Measurements from ENCODE around the gene CGB5. TPM values are rescaled to one million over a fixed set of nuclear protein-coding genes. Genes with fewer than 3 reads are reported as not detected.

CGB5 gene
- total and polyA plus RNA-seq, 9 of the 15 experiments (the other 6 are each of a cell fraction or from before 2014, with no cell fraction given), result not detected

DNA sequence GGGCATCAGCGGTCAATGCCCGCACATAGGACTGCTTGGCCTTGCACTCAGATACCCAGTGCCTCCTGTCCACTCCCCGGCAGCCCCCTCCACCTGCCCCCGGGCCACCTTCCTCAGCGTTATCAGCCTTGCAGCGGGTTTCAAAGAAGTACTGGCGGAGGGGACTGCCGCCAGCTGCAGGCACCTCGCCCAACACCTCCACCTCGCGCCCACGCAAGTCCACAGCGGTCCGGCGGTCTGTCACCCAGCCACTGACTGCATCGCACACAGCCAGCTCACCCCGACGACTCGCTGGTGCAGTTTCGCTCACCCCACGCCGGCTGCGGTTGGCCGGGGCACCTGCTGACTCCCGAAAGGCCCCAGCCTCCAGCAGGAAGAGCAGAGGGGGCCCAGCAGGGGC, 17.8 kb downstream of the CGB5 start:
- peaks cover 4% of the 10 kb centered on the region; the same call in 1 of the 2 replicates for H4K20me1 ChIP-seq (replicated peaks; ENCODE audit: control insufficient read depth, insufficient read depth, low read length)
- intact Hi-C loops (cut with micrococcal nuclease), result no loop called here
- ATAC-seq, result no peak
- H3K4me2 ChIP-seq (ENCODE audit: insufficient read depth, low read length), result no peak overlapping the region
- ChIA-PET CTCF (ENCODE audit: low intra/inter-chr PET ratio) (no interaction called here), POLR2A (interaction anchor here (1.4 kb wide), 1 partner anchor 8 kb away, joined by 4 read pairs; no protein-coding TSS in a partner anchor)
- H2AFZ ChIP-seq (ENCODE audit: low read depth, low read length), result no peak overlapping the region
- H3K4me3 ChIP-seq, result no peak overlapping the region
- in situ Hi-C loops (cut with MboI), result no loop called here
- TF ChIP-seq EGR1 (conservative IDR thresholded peaks at IDR 0.05) (peak; percentile 61), CAMTA2 (CRISPR knock-in tag; conservative IDR thresholded peaks at IDR 0.05) (no peak), ZNF75A (CRISPR knock-in tag; IDR thresholded peaks at IDR 0.05) (no peak), BRF1 (IDR thresholded peaks at IDR 0.05; ENCODE audit: borderline replicate concordance, extremely low read depth, insufficient read length) (no peak), POLR2AphosphoS2 (IDR thresholded peaks at IDR 0.05; ENCODE audit: low read length) (no peak)
- no peaks in the 10 kb centered on the region for H3K36me3 ChIP-seq (ENCODE audit: control insufficient read depth, insufficient read depth, low read length)
- H3K9ac ChIP-seq (ENCODE audit: insufficient read depth in 1 of 2, low read depth in 2 of 2, low read length in 2 of 2), result peak overlapping the region in 1 of 2 experiments; percentile 45; a peak in 2 of 4 replicates
- H3K4me1 ChIP-seq (replicated peaks in 1 of 2; ENCODE audit: control insufficient read depth in 2 of 2, insufficient read depth in 2 of 2, low read length in 2 of 2), result peaks cover 2 to 42% of the 10 kb centered on the region in 2 experiments; a peak in 4 of 5 replicates
- WGBS (ENCODE audit: insufficient coverage, low coverage, missing lambda C conversion rate), result 4% methylated on average over 23 of the region's 25 CpGs
- H3K79me2 ChIP-seq (ENCODE audit: control insufficient read depth, insufficient read depth, low read length), result no peaks in the 10 kb centered on the region
- DNase-seq (ENCODE audit: extremely low read depth in 1 of 4, low spot score in 3 of 4), result peak in 1 of 4 experiments; percentile 20
- no peaks in the 10 kb centered on the region for H3K9me3 ChIP-seq (replicated peaks; ENCODE audit: control insufficient read depth, insufficient read depth, low read depth, low read length)
- H3K27ac ChIP-seq (ENCODE audit: extremely low read depth, low read depth, low read length), result no peak overlapping the region
- FAIRE-seq, result no peak
- BruUV-seq (replicated peaks), result no TSS peak
- no peaks in the 10 kb centered on the region for H3K9me1 ChIP-seq (ENCODE audit: control insufficient read depth, insufficient read depth, low read length)
- peaks cover 22 to 61% of the 10 kb centered on the region in 2 experiments; a peak in 3 of 5 replicates for H3K27me3 ChIP-seq (ENCODE audit: control insufficient read depth in 2 of 2, insufficient read depth in 2 of 2, low read length in 2 of 2)

DNA sequence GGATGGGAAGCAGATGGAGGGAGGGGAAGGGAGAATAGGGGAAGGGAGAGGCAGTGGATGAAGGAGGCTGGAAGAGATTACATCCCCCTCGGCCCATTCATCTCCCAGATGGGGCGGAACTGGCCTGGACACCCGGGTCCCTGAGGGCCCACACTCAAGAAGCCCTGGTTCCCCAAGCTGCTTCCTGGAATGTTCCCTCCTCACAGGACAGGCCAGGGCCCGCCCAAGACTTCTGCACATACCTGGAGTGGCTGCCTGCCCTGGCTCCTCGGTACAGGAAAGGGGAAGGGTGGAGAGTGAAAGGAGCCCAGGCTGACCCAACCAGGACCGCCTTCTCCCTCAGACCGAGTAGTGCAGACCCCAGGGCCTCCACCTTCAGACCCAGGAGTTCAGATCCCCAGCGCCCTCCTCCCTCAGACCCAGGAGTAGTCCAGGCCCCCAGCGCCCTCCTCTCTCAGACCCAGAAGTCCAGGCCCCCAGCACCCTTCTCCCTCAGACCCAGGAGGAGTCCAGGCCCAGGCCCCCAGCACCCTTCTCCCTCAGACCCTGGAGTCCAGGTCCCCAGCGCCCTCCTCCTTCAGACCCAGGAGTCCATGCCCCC, 20.5 kb downstream of the CGB5 start:
- no peak overlapping the region for H3K4me2 ChIP-seq (ENCODE audit: insufficient read depth, low read length)
- no peak overlapping the region for H3K4me3 ChIP-seq
- no TSS peak for BruUV-seq (replicated peaks)
- CTCF ChIA-PET (ENCODE audit: low intra/inter-chr PET ratio), result interaction anchor here (0.7 kb wide), 1 partner anchor 148 kb away, joined by 8 read pairs; no protein-coding TSS in a partner anchor
- FAIRE-seq, result no peak
- POLR2A ChIA-PET, result interaction anchor here (0.7 to 1.2 kb wide), 2 partner anchors 99 to 307 kb away, joined by 3 read pairs; partner anchors contain the start of gene FTL
- H3K9me3 ChIP-seq (replicated peaks; ENCODE audit: control insufficient read depth, insufficient read depth, low read depth, low read length), result no peaks in the 10 kb centered on the region
- DNase-seq (ENCODE audit: extremely low read depth in 1 of 4, low spot score in 3 of 4), result no peak
- peaks cover 23 to 58% of the 10 kb centered on the region in 2 experiments; a peak in 4 of 5 replicates for H3K27me3 ChIP-seq (ENCODE audit: control insufficient read depth in 2 of 2, insufficient read depth in 2 of 2, low read length in 2 of 2)
- H4K20me1 ChIP-seq (replicated peaks; ENCODE audit: control insufficient read depth, insufficient read depth, low read length), result no peaks in the 10 kb centered on the region
- H2AFZ ChIP-seq (ENCODE audit: low read depth, low read length), result no peak overlapping the region
- in situ Hi-C loops (cut with MboI), result no loop called here
- ATAC-seq, result no peak
- peak overlapping the region in 1 of 2 experiments; percentile 4; a peak in 1 of 4 replicates for H3K9ac ChIP-seq (ENCODE audit: insufficient read depth in 1 of 2, low read depth in 2 of 2, low read length in 2 of 2)
- H3K79me2 ChIP-seq (ENCODE audit: control insufficient read depth, insufficient read depth, low read length), result no peaks in the 10 kb centered on the region
- no peak overlapping the region for H3K27ac ChIP-seq (ENCODE audit: extremely low read depth, low read depth, low read length)
- intact Hi-C loops (cut with micrococcal nuclease), result no loop called here
- H3K36me3 ChIP-seq (ENCODE audit: control insufficient read depth, insufficient read depth, low read length), result no peaks in the 10 kb centered on the region
- no peaks in the 10 kb centered on the region for H3K9me1 ChIP-seq (ENCODE audit: control insufficient read depth, insufficient read depth, low read length)
- peaks cover 0 to 25% of the 10 kb centered on the region in 2 experiments; a peak in 4 of 5 replicates for H3K4me1 ChIP-seq (replicated peaks in 1 of 2; ENCODE audit: control insufficient read depth in 2 of 2, insufficient read depth in 2 of 2, low read length in 2 of 2)
- WGBS (ENCODE audit: insufficient coverage, low coverage, missing lambda C conversion rate), result 18% methylated on average over 6 of the region's 10 CpGs
- TF ChIP-seq CBX8 (IDR thresholded peaks at IDR 0.05; ENCODE audit: borderline replicate concordance, extremely low read depth, low read depth, low read length, poor library complexity, severe bottlenecking) (no peak), DNMT1 (IDR thresholded peaks at IDR 0.05) (no peak), GTF2E2 (tag; IDR thresholded peaks at IDR 0.05) (no peak), PHF8 (IDR thresholded peaks at IDR 0.05; ENCODE audit: borderline replicate concordance, low read length) (no peak), COPS2 (conservative IDR thresholded peaks at IDR 0.05) (no peak)
- TF ChIP-seq, protein P1, sequence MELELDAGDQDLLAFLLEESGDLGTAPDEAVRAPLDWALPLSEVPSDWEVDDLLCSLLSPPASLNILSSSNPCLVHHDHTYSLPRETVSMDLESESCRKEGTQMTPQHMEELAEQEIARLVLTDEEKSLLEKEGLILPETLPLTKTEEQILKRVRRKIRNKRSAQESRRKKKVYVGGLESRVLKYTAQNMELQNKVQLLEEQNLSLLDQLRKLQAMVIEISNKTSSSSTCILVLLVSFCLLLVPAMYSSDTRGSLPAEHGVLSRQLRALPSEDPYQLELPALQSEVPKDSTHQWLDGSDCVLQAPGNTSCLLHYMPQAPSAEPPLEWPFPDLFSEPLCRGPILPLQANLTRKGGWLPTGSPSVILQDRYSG (tag; conservative IDR thresholded peaks at IDR 0.05; ENCODE audit: low read depth), result no peak
- TF ChIP-seq, protein P2, sequence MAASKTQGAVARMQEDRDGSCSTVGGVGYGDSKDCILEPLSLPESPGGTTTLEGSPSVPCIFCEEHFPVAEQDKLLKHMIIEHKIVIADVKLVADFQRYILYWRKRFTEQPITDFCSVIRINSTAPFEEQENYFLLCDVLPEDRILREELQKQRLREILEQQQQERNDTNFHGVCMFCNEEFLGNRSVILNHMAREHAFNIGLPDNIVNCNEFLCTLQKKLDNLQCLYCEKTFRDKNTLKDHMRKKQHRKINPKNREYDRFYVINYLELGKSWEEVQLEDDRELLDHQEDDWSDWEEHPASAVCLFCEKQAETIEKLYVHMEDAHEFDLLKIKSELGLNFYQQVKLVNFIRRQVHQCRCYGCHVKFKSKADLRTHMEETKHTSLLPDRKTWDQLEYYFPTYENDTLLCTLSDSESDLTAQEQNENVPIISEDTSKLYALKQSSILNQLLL (CRISPR knock-in tag; IDR thresholded peaks at IDR 0.05; ENCODE audit: borderline replicate concordance), result no peak

Measured in K562 (cell line).